ENCODE data around the gene GRIN3A. TPM values are rescaled to one million over a fixed set of nuclear protein-coding genes. Genes with fewer than 3 reads are reported as not detected.
A peak's percentile ranks its signal among the peaks of the same experiment; 100 is the strongest.

The GRIN3A gene
- total RNA-seq, 1 experiment from 2014 or later: not detected

GRCh38 chr9:101530076-101530711 is 208.3 kb downstream of the GRIN3A start:
- Histone ChIP-seq H3K9me2 (replicated peaks; ENCODE audit: insufficient read depth, low read length) (no peaks in the 10 kb centered on the region), H3K79me2 (ENCODE audit: low read length) (peaks cover 14% of the 10 kb centered on the region), H3K4me2 (ENCODE audit: low read depth, low read length, poor library complexity, severe bottlenecking) (no peak overlapping the region), H3K27me3 (ENCODE audit: low read length) (no peaks in the 10 kb centered on the region), H3K9me3 (ENCODE audit: low read length) (no peaks in the 10 kb centered on the region), H3K9ac (ENCODE audit: low read length) (no peak overlapping the region), H3K27ac (ENCODE audit: low read length) (no peak overlapping the region), H2AFZ (ENCODE audit: low read length) (no peak overlapping the region), H3K4me3 (ENCODE audit: low read length) (no peak overlapping the region), H3K36me3 (ENCODE audit: insufficient read depth, low read length) (no peaks in the 10 kb centered on the region), H4K20me1 (ENCODE audit: insufficient read depth, low read depth, low read length) (no peaks in the 10 kb centered on the region), H3K4me1 (ENCODE audit: low read length) (peaks cover 15% of the 10 kb centered on the region)
- DNase-seq: peak; percentile 93

GRCh38 chr9:101528015-101528414 is 210.4 kb downstream of the GRIN3A start:
- no peak overlapping the region for H3K27ac ChIP-seq (ENCODE audit: low read length)
- no peak overlapping the region for H3K4me2 ChIP-seq (ENCODE audit: low read depth, low read length, poor library complexity, severe bottlenecking)
- DNase-seq: no peak
- H3K9me3 ChIP-seq (ENCODE audit: low read length): no peaks in the 10 kb centered on the region
- peaks cover 5% of the 10 kb centered on the region for H3K4me1 ChIP-seq (ENCODE audit: low read length)
- no peak overlapping the region for H3K9ac ChIP-seq (ENCODE audit: low read length)
- H4K20me1 ChIP-seq (ENCODE audit: insufficient read depth, low read depth, low read length): no peaks in the 10 kb centered on the region
- no peaks in the 10 kb centered on the region for H3K27me3 ChIP-seq (ENCODE audit: low read length)
- no peaks in the 10 kb centered on the region for H3K9me2 ChIP-seq (replicated peaks; ENCODE audit: insufficient read depth, low read length)
- no peak overlapping the region for H2AFZ ChIP-seq (ENCODE audit: low read length)
- H3K79me2 ChIP-seq (ENCODE audit: low read length): no peaks in the 10 kb centered on the region
- H3K36me3 ChIP-seq (ENCODE audit: insufficient read depth, low read length): no peaks in the 10 kb centered on the region
- no peak overlapping the region for H3K4me3 ChIP-seq (ENCODE audit: low read length)

DNA sequence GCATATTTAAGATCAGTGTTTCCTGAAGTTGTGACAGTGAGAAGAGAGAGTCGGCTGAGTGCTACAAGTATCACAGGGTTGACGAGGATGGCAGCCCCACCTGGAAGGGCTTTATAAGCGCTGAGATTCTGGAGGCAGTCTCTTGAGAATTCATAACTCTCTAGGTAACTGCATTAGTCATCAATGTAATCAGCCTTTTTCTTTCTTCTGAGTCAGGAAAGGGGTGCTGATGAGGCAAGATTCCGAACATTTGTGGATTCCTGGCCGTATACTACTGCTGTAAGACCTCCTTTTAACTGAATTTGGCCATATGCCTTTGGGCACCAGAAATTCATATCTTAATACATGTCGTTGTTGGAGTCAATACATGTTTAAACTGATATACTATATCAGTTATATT is 211.4 kb downstream of the GRIN3A start:
- Histone ChIP-seq H3K27ac (ENCODE audit: low read length) (no peak overlapping the region), H3K27me3 (ENCODE audit: low read length) (no peaks in the 10 kb centered on the region), H3K4me2 (ENCODE audit: low read depth, low read length, poor library complexity, severe bottlenecking) (no peak overlapping the region)

DNA sequence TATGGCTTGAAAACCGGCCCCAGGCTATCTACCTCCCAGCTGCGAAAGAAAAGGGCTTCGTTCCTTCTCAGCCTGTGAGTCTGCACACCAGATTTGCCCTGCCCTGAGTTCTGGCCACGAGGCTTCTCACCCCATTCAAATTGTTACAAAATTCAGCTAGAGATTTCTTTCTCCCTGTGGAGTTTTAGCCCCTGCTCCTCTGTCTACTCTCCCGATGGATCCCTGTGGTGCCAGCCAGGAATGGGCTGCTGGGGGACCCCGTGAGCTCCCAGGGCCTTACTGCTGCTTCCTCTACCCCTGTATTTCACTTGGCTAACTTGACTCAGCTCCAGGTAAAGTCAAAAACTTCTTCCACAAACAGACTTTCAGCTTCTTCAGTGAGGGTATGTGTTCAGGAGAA is 214.1 kb downstream of the GRIN3A start:
- Histone ChIP-seq H3K27me3 (ENCODE audit: low read length) (no peaks in the 10 kb centered on the region), H3K9me2 (replicated peaks; ENCODE audit: insufficient read depth, low read length) (no peaks in the 10 kb centered on the region), H3K4me3 (ENCODE audit: low read length) (no peak overlapping the region), H3K27ac (ENCODE audit: low read length) (no peak overlapping the region), H3K36me3 (ENCODE audit: insufficient read depth, low read length) (no peaks in the 10 kb centered on the region), H3K4me1 (ENCODE audit: low read length) (no peaks in the 10 kb centered on the region), H2AFZ (ENCODE audit: low read length) (no peak overlapping the region), H4K20me1 (ENCODE audit: insufficient read depth, low read depth, low read length) (no peaks in the 10 kb centered on the region), H3K4me2 (ENCODE audit: low read depth, low read length, poor library complexity, severe bottlenecking) (no peak overlapping the region), H3K9me3 (ENCODE audit: low read length) (no peaks in the 10 kb centered on the region), H3K9ac (ENCODE audit: low read length) (no peak overlapping the region), H3K79me2 (ENCODE audit: low read length) (no peaks in the 10 kb centered on the region)
- no peak for DNase-seq

More for the DNA sequence above, 211.4 kb downstream of the GRIN3A start:
- Histone ChIP-seq H3K9me2 (replicated peaks; ENCODE audit: insufficient read depth, low read length) (no peaks in the 10 kb centered on the region), H3K79me2 (ENCODE audit: low read length) (no peaks in the 10 kb centered on the region), H3K9ac (ENCODE audit: low read length) (no peak overlapping the region), H3K4me3 (ENCODE audit: low read length) (no peak overlapping the region), H3K36me3 (ENCODE audit: insufficient read depth, low read length) (no peaks in the 10 kb centered on the region), H4K20me1 (ENCODE audit: insufficient read depth, low read depth, low read length) (no peaks in the 10 kb centered on the region), H3K4me1 (ENCODE audit: low read length) (no peaks in the 10 kb centered on the region), H2AFZ (ENCODE audit: low read length) (no peak overlapping the region), H3K9me3 (ENCODE audit: low read length) (no peaks in the 10 kb centered on the region)
- no peak for DNase-seq

Other genes starting within 250 kb of the GRIN3A start
- gene RNF20, start 204.8 kb downstream of the GRIN3A start, total RNA-seq (2014; rRNA removed; shearing (Covaris generic); ENCODE audit: low replicate concordance): 12.0 and 17.7 TPM in 2 replicates
- not detected in 2 replicates for gene PPP3R2, start 143.7 kb downstream of the GRIN3A start, total RNA-seq (2014; rRNA removed; shearing (Covaris generic); ENCODE audit: low replicate concordance)